Fibroblast of lung (primary cell): Measurements from ENCODE around the gene EEF2. TPM values are rescaled to one million over a fixed set of nuclear protein-coding genes. Genes with fewer than 3 reads are reported as not detected.

ENCODE experiments used
- polyA plus RNA-seq, 2 donors: library from polyadenylated mRNA; depleted of rRNA in 1 of 2; stranded (reverse) in 1 of 2; unstranded in 1 of 2; fragments of >200 nt; gene quantifications; 2 replicates each; pipeline ENCODE4 v1.2.1, GENCODE V29; 2011 to 2012; ENCODE audit warnings: missing spikeins in 1 of 2
- total RNA-seq: library from RNA; depleted of rRNA; stranded (reverse); fragments of >200 nt; gene quantifications from 2 replicates; pipeline ENCODE4 v1.2.1, GENCODE V29; 2014

The EEF2 gene
- total and polyA plus RNA-seq, 2 donors (not counting 1 experiment from before 2014, with no cell fraction given): 976 to 2,646 TPM

Other genes with a start within 250 kb of the EEF2 start
- 21.8 and 22.3 TPM in 2 replicates for gene APBA3, start 223.8 kb downstream of the EEF2 start, total RNA-seq
- gene APBA3, start 223.8 kb downstream of the EEF2 start, polyA plus RNA-seq: 2.7 TPM in 2 replicates
- gene MRPL54, start 222.8 kb downstream of the EEF2 start, total RNA-seq: 42.6 and 45.4 TPM in 2 replicates
- 29.7 and 32.5 TPM in 2 replicates for gene MRPL54, start 222.8 kb downstream of the EEF2 start, polyA plus RNA-seq
- not detected in 2 replicates for gene RAX2, start 213.2 kb downstream of the EEF2 start, total RNA-seq
- gene RAX2, start 213.2 kb downstream of the EEF2 start, polyA plus RNA-seq: not detected in 2 replicates
- under 0.01 TPM in 1 of 2 replicates, not detected in the other for gene MATK, start 199.1 kb downstream of the EEF2 start, total RNA-seq
- not detected in 2 replicates for gene MATK, start 199.1 kb downstream of the EEF2 start, polyA plus RNA-seq
- gene ZFR2, start 116.4 kb downstream of the EEF2 start, total RNA-seq: not detected in 2 replicates
- gene ZFR2, start 116.4 kb downstream of the EEF2 start, polyA plus RNA-seq: not detected in 2 replicates
- not detected in 2 replicates for gene ATCAY, start 104.8 kb downstream of the EEF2 start, total RNA-seq
- 0.01 and 0.05 TPM in 2 replicates for gene ATCAY, start 104.8 kb downstream of the EEF2 start, polyA plus RNA-seq
- gene NMRK2, start 52.4 kb downstream of the EEF2 start, total RNA-seq: not detected in 2 replicates
- not detected in 2 replicates for gene NMRK2, start 52.4 kb downstream of the EEF2 start, polyA plus RNA-seq
- 113 and 114 TPM in 2 replicates for gene DAPK3, start 14.4 kb downstream of the EEF2 start, total RNA-seq
- gene DAPK3, start 14.4 kb downstream of the EEF2 start, polyA plus RNA-seq: 68.0 and 69.8 TPM in 2 replicates
- gene PIAS4, start 22.3 kb upstream of the EEF2 start, total RNA-seq: 12.1 and 14.9 TPM in 2 replicates
- gene PIAS4, start 22.3 kb upstream of the EEF2 start, polyA plus RNA-seq: 6.6 and 7.3 TPM in 2 replicates
- gene ZBTB7A, start 81.4 kb upstream of the EEF2 start, total RNA-seq: 11.8 and 17.7 TPM in 2 replicates
- 4.7 and 4.9 TPM in 2 replicates for gene ZBTB7A, start 81.4 kb upstream of the EEF2 start, polyA plus RNA-seq
- 159 and 177 TPM in 2 replicates for gene MAP2K2, start 138.7 kb upstream of the EEF2 start, total RNA-seq
- gene MAP2K2, start 138.7 kb upstream of the EEF2 start, polyA plus RNA-seq: 61.6 and 100 TPM in 2 replicates
- gene CREB3L3, start 168.2 kb upstream of the EEF2 start, total RNA-seq: 0.17 TPM in 1 of 2 replicates, not detected in the other
- gene CREB3L3, start 168.2 kb upstream of the EEF2 start, polyA plus RNA-seq: not detected in 2 replicates
- 9.2 and 10.0 TPM in 2 replicates for gene SIRT6, start 197.1 kb upstream of the EEF2 start, total RNA-seq
- gene SIRT6, start 197.1 kb upstream of the EEF2 start, polyA plus RNA-seq: 8.8 and 11.0 TPM in 2 replicates
- 2.3 and 2.6 TPM in 2 replicates for gene ANKRD24, start 197.2 kb upstream of the EEF2 start, total RNA-seq
- 0.09 and 0.14 TPM in 2 replicates for gene ANKRD24, start 197.2 kb upstream of the EEF2 start, polyA plus RNA-seq
- gene EBI3, start 244.1 kb upstream of the EEF2 start, total RNA-seq: not detected in 2 replicates
- 0.05 and 0.14 TPM in 2 replicates for gene EBI3, start 244.1 kb upstream of the EEF2 start, polyA plus RNA-seq